K562 (cell line): ENCODE results near the gene IRF8. TPM values are rescaled to one million over a fixed set of nuclear protein-coding genes. Genes with fewer than 3 reads are reported as not detected.

Experiments used
- ATAC-seq: fragments of 200-7000 bp; cut with Tn5 transposase; 3 replicates; pipeline ENCODE4 v1.9.1; 2020; ENCODE audit warnings: moderate library complexity
- BruUV-seq: library from RNA; stranded (reverse); fragments of 400-500 nt; replicated peaks from 2 replicates; lab custom pipeline; 2021; lab: Mats Ljungman, UMichigan
- CTCF ChIA-PET: fragments of 300-600 bp; formaldehyde crosslinking; extraction: SDS; loops from one replicate; lab custom pipeline; 2021; ENCODE audit warnings: low intra/inter-chr PET ratio; lab: Yijun Ruan, JAX
- POLR2A ChIA-PET: fragments of 300-600, 350-650 bp; sonication (Branson Sonifier 250); formaldehyde crosslinking; extraction: SDS; loops from one replicate; lab custom pipeline; 2021; ENCODE audit warnings: antibody characterized with exemption, inconsistent platforms; lab: Yijun Ruan, JAX
- DNase-seq, 4 experiments: peaks; one replicate each; pipeline versions ENCODE4 v3.0.0 to v3.0.0-alpha.2; 2011 to 2018; ENCODE audit warnings: low spot score in 3 of 4, mixed read lengths in 3 of 4; ENCODE audit errors: extremely low read depth in 1 of 4
- FAIRE-seq: peaks from 2 replicates; lab custom pipeline; 2011; peaks lifted over from hg19 to GRCh38; lab: Jason Lieb, UNC
- H2AFZ ChIP-seq: 2 replicates; pipeline ENCODE4 v1.6.0; 2011; ENCODE audit warnings: low read depth, low read length, control low read depth, inconsistent platforms
- H3K27ac ChIP-seq: fragments of 200-600 bp; 3 replicates; pipeline ENCODE4 v1.8.0; 2011; ENCODE audit warnings: low read depth, mild to moderate bottlenecking, control low read depth, inconsistent platforms, low read length, moderate library complexity, mixed read lengths; ENCODE audit errors: extremely low read depth
- H3K27me3 ChIP-seq, 2 experiments: fragments of 300-600 bp in 1 of 2; 2 replicates in 1 of 2; 3 replicates in 1 of 2; pipeline versions ENCODE4 v1.6.0 to v1.8.0; 2011; ENCODE audit warnings: inconsistent platforms in 2 of 2, low read length in 2 of 2, mild to moderate bottlenecking in 1 of 2, mixed read lengths in 1 of 2, moderate library complexity in 1 of 2; ENCODE audit not compliant: control insufficient read depth in 2 of 2, insufficient read depth in 2 of 2
- H3K36me3 ChIP-seq: fragments of 300-600 bp; 3 replicates; pipeline ENCODE4 v1.8.0; 2011; ENCODE audit warnings: mild to moderate bottlenecking, low read length, inconsistent platforms; ENCODE audit not compliant: control insufficient read depth, insufficient read depth
- H3K4me1 ChIP-seq, 2 experiments: fragments of 200-600 bp in 1 of 2; replicated peaks in 1 of 2; 2 replicates in 1 of 2; 3 replicates in 1 of 2; pipeline versions ENCODE4 v1.5.1 to v1.8.0; 2011; ENCODE audit warnings: inconsistent platforms in 2 of 2, low read length in 2 of 2, mild to moderate bottlenecking in 1 of 2, mixed read lengths in 1 of 2, moderate library complexity in 1 of 2; ENCODE audit not compliant: control insufficient read depth in 2 of 2, insufficient read depth in 2 of 2
- H3K4me2 ChIP-seq: 2 replicates; pipeline ENCODE4 v1.6.1; 2011; ENCODE audit warnings: low read length, control low read depth, inconsistent platforms, mixed read lengths; ENCODE audit not compliant: insufficient read depth
- H3K4me3 ChIP-seq: fragments of 200-600 bp; sonication (generic), shearing (Covaris generic); 2 replicates; pipeline ENCODE4 v1.5.1; 2016; ENCODE audit warnings: control low read depth, inconsistent platforms
- H3K79me2 ChIP-seq: fragments of 200-600 bp; 3 replicates; pipeline ENCODE4 v1.8.0; 2011; ENCODE audit warnings: low read length, inconsistent platforms; ENCODE audit not compliant: control insufficient read depth, insufficient read depth
- H3K9ac ChIP-seq, 2 experiments: 2 replicates each; pipeline versions ENCODE4 v1.6.0 to v1.6.1; 2011; ENCODE audit warnings: low read depth in 2 of 2, low read length in 2 of 2, control low read depth in 1 of 2, inconsistent platforms in 1 of 2, mild to moderate bottlenecking in 1 of 2, mixed read lengths in 1 of 2; ENCODE audit not compliant: insufficient read depth in 1 of 2
- H3K9me1 ChIP-seq: one replicate; pipeline ENCODE4 v1.6.0; 2011; ENCODE audit warnings: inconsistent platforms, mild to moderate bottlenecking, low read length, moderate library complexity; ENCODE audit not compliant: control insufficient read depth, insufficient read depth
- H3K9me3 ChIP-seq: replicated peaks from 2 replicates; pipeline ENCODE4 v1.5.1; 2011; ENCODE audit warnings: low read depth, low read length, inconsistent platforms; ENCODE audit not compliant: control insufficient read depth, insufficient read depth
- H4K20me1 ChIP-seq: replicated peaks from 2 replicates; pipeline ENCODE4 v1.6.1; 2011; ENCODE audit warnings: low read length, inconsistent platforms, mixed read lengths; ENCODE audit not compliant: control insufficient read depth, insufficient read depth
- KDM4B ChIP-seq, 2 experiments: fragments of 450-650 bp in 1 of 2; sonication (generic) in 1 of 2; IDR thresholded peaks; 2 replicates each; pipeline ENCODE4 v1.6.1; 2016 to 2017; ENCODE audit warnings: borderline replicate concordance in 2 of 2, antibody characterized with exemption in 1 of 2, low read depth in 1 of 2, mild to moderate bottlenecking in 1 of 2
- POLR3G ChIP-seq: IDR thresholded peaks from 2 replicates; pipeline ENCODE4 v1.6.1; 2011; ENCODE audit not compliant: insufficient read length, insufficient replicate concordance; ENCODE audit errors: extremely low read depth
- PTRF ChIP-seq: fragments of 450-650 bp; IDR thresholded peaks from 2 replicates; pipeline ENCODE4 v1.6.1; 2016; ENCODE audit warnings: mild to moderate bottlenecking, missing genetic modification characterization, missing compliant biosample characterization
- SMAD1 ChIP-seq: fragments of 150-350 bp; IDR thresholded peaks from 2 replicates; pipeline ENCODE4 v1.6.1; 2014; ENCODE audit warnings: low read length, low read depth; ENCODE audit not compliant: partially characterized antibody
- TBP ChIP-seq: optimal IDR thresholded peaks from 2 replicates; pipeline ENCODE3; 2011; ENCODE audit warnings: low read depth, low read length, improper control_type of control experiment
- ZBTB17 ChIP-seq: fragments of 450-650 bp; formaldehyde crosslinking; IDR thresholded peaks from 2 replicates; pipeline ENCODE4 v1.4.0; 2020; ENCODE audit warnings: mild to moderate bottlenecking
- ZNF561 ChIP-seq: fragments of 450-650 bp; formaldehyde crosslinking; conservative IDR thresholded peaks from 2 replicates; pipeline ENCODE4 v1.4.0; 2020; ENCODE audit warnings: mild to moderate bottlenecking, moderate library complexity
- ZNF79 ChIP-seq: fragments of 250-450 bp; sonication (Bioruptor Pico); IDR thresholded peaks from 2 replicates; pipeline ENCODE4 v1.4.0; 2020; ENCODE audit warnings: low read depth, mild to moderate bottlenecking, moderate library complexity
- WGBS: fragments of 100-300 bp; shearing (Covaris generic); methylation state at CpG from one replicate; pipeline ENCODE4 v1.1.6; 2016; ENCODE audit warnings: low coverage, mixed read lengths; ENCODE audit not compliant: insufficient coverage; ENCODE audit errors: missing lambda C conversion rate; 5-methylcytosine and 5-hydroxymethylcytosine counted together
- in situ Hi-C: fragments of 300-500 bp; cut with MboI; formaldehyde crosslinking; loops from 4 replicates; pipeline ENCODE4 v1.15.0; 2018; ENCODE audit warnings: inconsistent platforms, mixed read lengths
- intact Hi-C: fragments of 100-400 bp; cut with micrococcal nuclease; formaldehyde crosslinking; loops from 2 replicates; pipeline ENCODE4 v1.14.2; 2022
- polyA plus RNA-seq, 8 experiments: library from polyadenylated mRNA; depleted of rRNA in 4 of 8; stranded (reverse) in 5 of 8; unstranded in 3 of 8; fragments of >200 nt; fragmentation: Nextera tagmentation in 2 of 8; fragmentation: Illumina TruSeq in 1 of 8; extraction: Ambion mirVana in 2 of 8; extraction: Trizol in 1 of 8; gene quantifications; 2 replicates each; pipeline versions ENCODE4 v1.2.1 to v1.2.3, GENCODE V29; 2011 to 2014; ENCODE audit warnings: inconsistent platforms in 1 of 8, missing spikeins in 1 of 8
- total RNA-seq, 7 experiments: library from RNA; depleted of rRNA in 6 of 7; stranded (reverse); fragments of >200 nt in 6 of 7; fragmentation: Illumina TruSeq in 2 of 7; extraction: Trizol in 2 of 7; gene quantifications; 2 replicates each; pipeline versions ENCODE4 v1.2.1 to v1.2.3, GENCODE V29; 2011 to 2021; ENCODE audit warnings: low replicate concordance in 1 of 7
- TF ChIP-seq, protein P1 (sequence below): fragments of 450-650 bp; IDR thresholded peaks from 2 replicates; pipeline ENCODE4 v1.6.1; 2014; ENCODE audit warnings: low read depth, mild to moderate bottlenecking, moderate library complexity, borderline replicate concordance
- TF ChIP-seq, protein P2 (sequence below): conservative IDR thresholded peaks from 2 replicates; pipeline ENCODE4 v1.6.1; 2011; ENCODE audit warnings: low read depth, mild to moderate bottlenecking, low read length; ENCODE audit not compliant: control insufficient read depth

IRF8 gene
- total and polyA plus RNA-seq, 9 of the 15 experiments (the other 6 are each of a cell fraction or from before 2014, with no cell fraction given), result 0.01 to 0.98 TPM; not detected in 7

DNA sequence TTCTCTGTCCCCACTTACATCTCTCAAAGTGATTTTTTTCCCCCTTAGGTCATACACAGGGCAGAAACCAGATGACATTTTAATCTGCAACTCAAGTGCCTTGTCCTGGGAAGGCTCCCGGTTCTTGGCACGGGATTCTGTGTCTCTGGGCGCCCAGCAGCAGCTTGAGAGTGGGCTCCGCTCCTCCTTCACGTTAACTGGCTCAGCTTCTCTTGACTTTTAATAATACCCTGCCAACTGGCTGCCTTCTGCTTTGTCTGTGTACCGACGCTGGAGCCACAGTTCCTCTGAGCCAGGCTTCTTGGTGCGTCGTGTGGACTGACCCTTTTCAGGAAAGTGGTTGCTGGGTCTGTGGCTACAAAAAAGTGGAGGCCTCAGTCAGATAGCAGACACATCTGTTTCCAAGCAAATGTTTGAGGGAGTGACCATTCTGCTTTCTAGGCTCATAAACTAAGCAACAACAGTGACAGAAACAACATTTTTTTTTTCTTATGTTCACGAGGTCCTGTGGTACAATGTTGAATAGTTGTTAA lies 64.9 kb downstream of the IRF8 start (continued):
- TF ChIP-seq, protein P1, sequence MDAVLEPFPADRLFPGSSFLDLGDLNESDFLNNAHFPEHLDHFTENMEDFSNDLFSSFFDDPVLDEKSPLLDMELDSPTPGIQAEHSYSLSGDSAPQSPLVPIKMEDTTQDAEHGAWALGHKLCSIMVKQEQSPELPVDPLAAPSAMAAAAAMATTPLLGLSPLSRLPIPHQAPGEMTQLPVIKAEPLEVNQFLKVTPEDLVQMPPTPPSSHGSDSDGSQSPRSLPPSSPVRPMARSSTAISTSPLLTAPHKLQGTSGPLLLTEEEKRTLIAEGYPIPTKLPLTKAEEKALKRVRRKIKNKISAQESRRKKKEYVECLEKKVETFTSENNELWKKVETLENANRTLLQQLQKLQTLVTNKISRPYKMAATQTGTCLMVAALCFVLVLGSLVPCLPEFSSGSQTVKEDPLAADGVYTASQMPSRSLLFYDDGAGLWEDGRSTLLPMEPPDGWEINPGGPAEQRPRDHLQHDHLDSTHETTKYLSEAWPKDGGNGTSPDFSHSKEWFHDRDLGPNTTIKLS, result no peak
- TF ChIP-seq POLR3G, result no peak
- no peak for TF ChIP-seq TBP
- TF ChIP-seq SMAD1, result no peak

DNA sequence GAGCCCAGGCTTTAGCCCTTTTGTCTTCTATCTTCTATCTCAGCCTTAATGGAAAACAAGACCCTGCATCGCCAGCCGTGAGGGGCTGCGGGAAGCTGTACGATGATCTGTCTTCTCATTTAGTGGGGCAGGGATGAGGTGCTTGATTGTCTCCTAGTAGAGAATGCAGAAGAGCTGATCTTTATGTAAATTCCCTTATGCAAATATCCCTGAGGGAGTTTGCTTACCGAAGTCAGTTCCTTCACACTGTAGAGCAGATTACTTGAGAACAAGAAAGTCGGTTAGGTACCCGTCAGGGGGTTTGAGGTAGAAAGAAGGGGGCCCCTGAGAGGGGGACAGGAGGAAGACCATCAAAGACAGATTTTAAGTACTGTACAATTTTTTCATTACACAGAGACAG lies 66.2 kb downstream of the IRF8 start:
- H3K27me3 ChIP-seq, result peaks cover 0 to 44% of the 10 kb centered on the region in 2 experiments; a peak in 3 of 5 replicates
- WGBS, result 11% methylated on average over 7 of the region's 7 CpGs
- no peak overlapping the region for H3K4me2 ChIP-seq
- ATAC-seq (no peak), DNase-seq (no peak), FAIRE-seq (no peak)
- no peaks in the 10 kb centered on the region; the same call in 1 of the 2 replicates for H3K9me3 ChIP-seq
- no peaks in the 10 kb centered on the region for H3K79me2 ChIP-seq
- no peak overlapping the region for H3K27ac ChIP-seq
- no peaks in the 10 kb centered on the region for H3K36me3 ChIP-seq
- in situ Hi-C loops, result no loop called here
- no peak for TF ChIP-seq KDM4B (IDR thresholded peaks at IDR 0.05; ENCODE audit: borderline replicate concordance in 2 of 2, low read depth in 1 of 2)
- no peak for TF ChIP-seq ZBTB17 (CRISPR knock-in tag)
- TF ChIP-seq, protein P2, sequence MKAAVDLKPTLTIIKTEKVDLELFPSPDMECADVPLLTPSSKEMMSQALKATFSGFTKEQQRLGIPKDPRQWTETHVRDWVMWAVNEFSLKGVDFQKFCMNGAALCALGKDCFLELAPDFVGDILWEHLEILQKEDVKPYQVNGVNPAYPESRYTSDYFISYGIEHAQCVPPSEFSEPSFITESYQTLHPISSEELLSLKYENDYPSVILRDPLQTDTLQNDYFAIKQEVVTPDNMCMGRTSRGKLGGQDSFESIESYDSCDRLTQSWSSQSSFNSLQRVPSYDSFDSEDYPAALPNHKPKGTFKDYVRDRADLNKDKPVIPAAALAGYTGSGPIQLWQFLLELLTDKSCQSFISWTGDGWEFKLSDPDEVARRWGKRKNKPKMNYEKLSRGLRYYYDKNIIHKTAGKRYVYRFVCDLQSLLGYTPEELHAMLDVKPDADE, result no peak
- TF ChIP-seq ZNF79 (CRISPR knock-in tag), result no peak
- TF ChIP-seq PTRF, result no peak
- TF ChIP-seq ZNF561 (CRISPR knock-in tag), result no peak
- H4K20me1 ChIP-seq, result no peaks in the 10 kb centered on the region
- H3K4me3 ChIP-seq, result no peak overlapping the region
- intact Hi-C loops, result no loop called here
- ChIA-PET CTCF (no interaction called here), POLR2A (interaction anchor here (0.8 kb wide), 1 partner anchor 31 kb away, joined by 3 read pairs; no protein-coding TSS in a partner anchor)
- no TSS peak for BruUV-seq
- no peak overlapping the region for H3K9ac ChIP-seq
- H3K4me1 ChIP-seq, result peaks cover 0 to 3% of the 10 kb centered on the region in 2 experiments; a peak in 1 of 5 replicates
- no peaks in the 10 kb centered on the region for H3K9me1 ChIP-seq
- no peak overlapping the region for H2AFZ ChIP-seq
